Gastroesophageal sphincter (tissue), 4 donors: ENCODE data around the gene CSRP1. TPM values are rescaled to one million over a fixed set of nuclear protein-coding genes. Genes with fewer than 3 reads are reported as not detected.

ENCODE experiments used
- ATAC-seq: fragments of 150-250 bp; one replicate; pipeline ENCODE4 v1.9.1; 2016; ENCODE audit warnings: mild to moderate bottlenecking, moderate library complexity
- H3K27ac ChIP-seq, 4 donors: fragments of 200-600 bp; sonication (generic) in 3 of 4; 1 replicate in 3 of 4; 2 replicates in 1 of 4; pipeline ENCODE4 v1.5.1; 2016 to 2019
- H3K27me3 ChIP-seq: fragments of 200-600 bp; sonication (generic); one replicate; pipeline ENCODE4 v1.5.1; 2019
- H3K36me3 ChIP-seq, 2 donors: fragments of 200-600 bp; sonication (generic); one replicate each; pipeline ENCODE4 v1.5.1; 2019; ENCODE audit warnings: control low read depth in 1 of 2
- H3K4me1 ChIP-seq, 3 donors: fragments of 200-600 bp; sonication (generic); 1 replicate in 2 of 3; 2 replicates in 1 of 3; pipeline ENCODE4 v1.5.1; 2016 to 2019; ENCODE audit warnings: control low read depth in 2 of 3
- H3K4me3 ChIP-seq, 2 donors: fragments of 200-600 bp; sonication (generic); one replicate each; pipeline ENCODE4 v1.5.1; 2019; ENCODE audit warnings: mild to moderate bottlenecking in 1 of 2, moderate library complexity in 1 of 2
- H3K9me3 ChIP-seq, 3 donors: fragments of 200-600 bp; sonication (generic); one replicate each; pipeline ENCODE4 v1.5.1; 2017 to 2019; ENCODE audit warnings: control low read depth in 2 of 3
- CTCF ChIP-seq, 4 experiments: fragments of 200-600 bp in 2 of 4; fragments of 450-650 bp in 2 of 4; sonication (generic) in 1 of 4; IDR thresholded peaks; one replicate each; pipeline ENCODE4 v1.5.1; 2017 to 2019; ENCODE audit warnings: antibody characterized with exemption in 4 of 4, mild to moderate bottlenecking in 2 of 4, moderate library complexity in 2 of 4
- EP300 ChIP-seq: sonication (generic); formaldehyde crosslinking; IDR thresholded peaks from one replicate; pipeline ENCODE4 v1.6.1; 2017; ENCODE audit warnings: antibody characterized with exemption, mild to moderate bottlenecking
- POLR2A ChIP-seq, 2 donors: fragments of 450-650 bp; IDR thresholded peaks; one replicate each; pipeline ENCODE4 v1.6.1; 2017; ENCODE audit warnings: antibody characterized with exemption in 2 of 2, mild to moderate bottlenecking in 2 of 2, moderate library complexity in 1 of 2
- POLR2AphosphoS5 ChIP-seq: sonication (generic); formaldehyde crosslinking; IDR thresholded peaks from one replicate; pipeline ENCODE4 v1.6.1; 2017; ENCODE audit warnings: antibody characterized with exemption
- WGBS, 2 donors: methylation state at CpG; one replicate each; pipeline ENCODE4 v1.1.5; 2018; ENCODE audit warnings: low coverage in 1 of 2; 5-methylcytosine and 5-hydroxymethylcytosine counted together
- total RNA-seq, 4 donors: library from RNA; depleted of rRNA; stranded (reverse); fragments of >200 nt; gene quantifications; one replicate each; pipeline ENCODE4 v1.1.0, GENCODE V29; 2016

The CSRP1 gene
- total RNA-seq, 4 donors from 2014 or later = 4,484 to 9,179 (median 5,319) TPM

DNA sequence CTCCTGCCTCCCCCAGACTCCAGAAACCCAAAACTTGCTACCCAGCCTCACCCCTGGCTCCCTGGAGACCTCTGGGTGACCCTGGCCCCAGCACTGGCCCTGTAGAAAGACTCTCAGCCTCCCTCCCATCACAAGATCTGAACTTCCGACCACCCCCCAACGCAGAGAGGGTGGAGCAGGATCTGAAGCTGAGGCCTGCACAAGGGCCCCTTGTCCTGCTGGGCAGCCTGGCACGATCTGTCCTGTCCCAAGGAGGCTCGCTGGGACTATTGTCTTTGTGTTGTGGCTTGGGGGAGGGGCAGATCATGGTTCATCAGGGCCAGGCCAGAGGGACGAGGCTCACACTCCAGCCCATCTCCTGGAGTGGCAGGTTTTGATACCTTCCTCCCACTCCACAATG lies 57.9 kb downstream of the CSRP1 start:
- Histone ChIP-seq H3K4me3 (no peak overlapping the region), H3K36me3 (no peaks in the 10 kb centered on the region), H3K9me3 (no peaks in the 10 kb centered on the region), H3K4me1 (peaks cover 0 to 43% (median 14%) of the 10 kb centered on the region in 3 donors), H3K27ac (peak overlapping the region in 3 of 4 donors; percentile 18 to 63 (median 61)), H3K27me3 (no peaks in the 10 kb centered on the region)
- 100% methylated on average over 2 of the region's 5 CpGs; no CpG with 5 or more reads in 1 of the 2 donors for WGBS, 2 donors
- TF ChIP-seq POLR2AphosphoS5 (peak; percentile 34), EP300 (no peak), POLR2A (IDR thresholded peaks at IDR 0.05) (no peak), CTCF (IDR thresholded peaks at IDR 0.05) (no peak)
- ATAC-seq = no peak

DNA sequence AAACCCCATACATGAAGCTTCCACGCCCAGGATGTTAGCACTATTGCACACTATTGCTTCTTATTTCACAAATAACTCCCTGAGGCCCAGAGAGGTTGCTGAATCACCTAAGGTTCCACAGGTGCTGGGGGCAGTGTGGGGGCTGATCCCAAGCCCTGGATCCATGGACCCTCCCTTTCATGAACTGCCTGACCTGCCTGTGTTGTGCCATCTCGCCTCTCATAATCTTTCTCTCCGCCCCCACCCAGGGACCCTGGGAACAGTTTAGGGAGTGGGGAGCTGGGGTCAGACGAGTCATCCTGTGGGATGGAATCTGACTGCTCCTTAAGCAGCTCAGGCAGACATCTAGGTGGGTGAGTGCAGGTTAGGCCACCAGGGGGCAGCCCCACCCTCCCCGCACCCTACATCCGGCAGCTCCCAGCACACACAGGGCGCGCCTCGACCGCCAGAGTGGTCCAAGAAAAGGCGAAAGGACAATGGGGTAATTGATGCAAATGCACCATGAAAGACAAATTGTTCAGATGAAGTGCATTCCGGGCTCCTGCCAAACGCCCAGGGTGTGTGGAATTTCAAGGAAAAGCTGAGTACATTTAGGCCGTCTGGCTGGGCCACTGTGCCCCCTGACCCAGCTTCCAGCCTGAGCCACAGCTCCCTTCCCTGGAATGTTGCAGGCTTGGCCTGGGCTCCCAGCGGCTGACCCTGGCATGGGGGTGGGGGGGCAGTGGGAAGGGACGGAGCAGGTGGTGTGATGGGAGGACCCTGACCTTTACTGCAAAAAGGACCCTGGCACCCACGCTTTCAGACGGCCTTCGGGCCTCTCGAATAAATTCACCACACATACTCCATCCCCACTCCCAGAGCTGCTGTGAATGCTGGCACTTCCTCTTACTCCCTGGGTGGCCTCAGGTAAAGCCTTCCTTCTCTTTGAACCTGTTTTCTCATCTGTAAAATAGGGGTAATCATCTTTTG lies 58.7 kb downstream of the CSRP1 start:
- Histone ChIP-seq H3K4me1 (peaks cover 0 to 43% (median 14%) of the 10 kb centered on the region in 3 donors), H3K36me3 (no peaks in the 10 kb centered on the region), H3K4me3 (no peak overlapping the region), H3K27me3 (no peaks in the 10 kb centered on the region), H3K9me3 (no peaks in the 10 kb centered on the region), H3K27ac (peak overlapping the region in 3 of 4 donors; percentile 22 to 63 (median 61))
- peak; percentile 67 for TF ChIP-seq POLR2AphosphoS5
- no peak for TF ChIP-seq POLR2A (IDR thresholded peaks at IDR 0.05)
- no peak for TF ChIP-seq EP300
- peak in 3 of 4 experiments; percentile 80 to 93 (median 90) for TF ChIP-seq CTCF (IDR thresholded peaks at IDR 0.05)
- WGBS, 2 donors = 42 to 61% methylated on average over 6 to 9 of the region's 20 CpGs
- peak; percentile 83 for ATAC-seq

- TF ChIP-seq EP300 (no peak), POLR2AphosphoS5 (no peak), POLR2A (IDR thresholded peaks at IDR 0.05) (no peak), CTCF (IDR thresholded peaks at IDR 0.05) (no peak)
- no peak overlapping the region for H3K4me3 ChIP-seq
- 96 to 100% methylated on average over 3 to 4 of the region's 6 CpGs for WGBS, 2 donors
- no peaks in the 10 kb centered on the region for H3K36me3 ChIP-seq
- ATAC-seq = no peak
- H3K4me1 ChIP-seq = peaks cover 0 to 29% (median 6%) of the 10 kb centered on the region in 3 donors
- H3K27ac ChIP-seq = no peak overlapping the region
- no peaks in the 10 kb centered on the region for H3K9me3 ChIP-seq
- H3K27me3 ChIP-seq = no peaks in the 10 kb centered on the region
These were observed 61.6 kb downstream of the CSRP1 start for GRCh38 chr1:201445310-201445709.

- whole genome bisulfite sequencing, 2 donors = 70 to 75% methylated on average over 2 to 4 of the region's 4 CpGs
- no peak for TF ChIP-seq POLR2A (IDR thresholded peaks at IDR 0.05)
- H3K27ac ChIP-seq = no peak overlapping the region
- peaks cover 0 to 24% (median 6%) of the 10 kb centered on the region in 3 donors for H3K4me1 ChIP-seq
- H3K36me3 ChIP-seq = no peaks in the 10 kb centered on the region
- ATAC-seq = no peak
- no peak overlapping the region for H3K4me3 ChIP-seq
- no peaks in the 10 kb centered on the region for H3K27me3 ChIP-seq
- no peaks in the 10 kb centered on the region for H3K9me3 ChIP-seq
These were observed 62.1 kb downstream of the CSRP1 start for GRCh38 chr1:201444792-201445191.

GRCh38 chr1:201443747-201444146 lies 63.2 kb downstream of the CSRP1 start:
- ATAC-seq = no peak
- Histone ChIP-seq H3K27ac (no peak overlapping the region), H3K9me3 (no peaks in the 10 kb centered on the region), H3K27me3 (no peaks in the 10 kb centered on the region), H3K4me3 (no peak overlapping the region), H3K36me3 (no peaks in the 10 kb centered on the region), H3K4me1 (peaks cover 0 to 13% (median 6%) of the 10 kb centered on the region in 3 donors)
- TF ChIP-seq CTCF (IDR thresholded peaks at IDR 0.05) = no peak
- no peak for TF ChIP-seq POLR2A (IDR thresholded peaks at IDR 0.05)
- no peak for TF ChIP-seq POLR2AphosphoS5
- no peak for TF ChIP-seq EP300
- WGBS, 2 donors = 80 to 100% methylated on average over 2 to 4 of the region's 7 CpGs
